Hepatocyte (in vitro differentiated cells): ENCODE measurements around the gene ITPR2.

Experiments used
- CTCF ChIP-seq: fragments of 200-600 bp; sonication (generic); IDR thresholded peaks from 2 replicates; pipeline ENCODE4 v1.5.1; 2016; ENCODE audit warnings: antibody characterized with exemption, mild to moderate bottlenecking; ENCODE audit not compliant: poor library complexity
- EZH2 ChIP-seq: fragments of 200-600 bp; sonication (generic); IDR thresholded peaks from 2 replicates; pipeline ENCODE4 v1.6.1; 2016; ENCODE audit warnings: antibody characterized with exemption, mild to moderate bottlenecking, borderline replicate concordance

GRCh38 chr12:26507613-26508012 is 325.4 kb downstream of the ITPR2 start:
- no peak for TF ChIP-seq CTCF
- TF ChIP-seq EZH2: no peak
